ENCODE measurements around the gene MGMT.

Gene MGMT

DNA sequence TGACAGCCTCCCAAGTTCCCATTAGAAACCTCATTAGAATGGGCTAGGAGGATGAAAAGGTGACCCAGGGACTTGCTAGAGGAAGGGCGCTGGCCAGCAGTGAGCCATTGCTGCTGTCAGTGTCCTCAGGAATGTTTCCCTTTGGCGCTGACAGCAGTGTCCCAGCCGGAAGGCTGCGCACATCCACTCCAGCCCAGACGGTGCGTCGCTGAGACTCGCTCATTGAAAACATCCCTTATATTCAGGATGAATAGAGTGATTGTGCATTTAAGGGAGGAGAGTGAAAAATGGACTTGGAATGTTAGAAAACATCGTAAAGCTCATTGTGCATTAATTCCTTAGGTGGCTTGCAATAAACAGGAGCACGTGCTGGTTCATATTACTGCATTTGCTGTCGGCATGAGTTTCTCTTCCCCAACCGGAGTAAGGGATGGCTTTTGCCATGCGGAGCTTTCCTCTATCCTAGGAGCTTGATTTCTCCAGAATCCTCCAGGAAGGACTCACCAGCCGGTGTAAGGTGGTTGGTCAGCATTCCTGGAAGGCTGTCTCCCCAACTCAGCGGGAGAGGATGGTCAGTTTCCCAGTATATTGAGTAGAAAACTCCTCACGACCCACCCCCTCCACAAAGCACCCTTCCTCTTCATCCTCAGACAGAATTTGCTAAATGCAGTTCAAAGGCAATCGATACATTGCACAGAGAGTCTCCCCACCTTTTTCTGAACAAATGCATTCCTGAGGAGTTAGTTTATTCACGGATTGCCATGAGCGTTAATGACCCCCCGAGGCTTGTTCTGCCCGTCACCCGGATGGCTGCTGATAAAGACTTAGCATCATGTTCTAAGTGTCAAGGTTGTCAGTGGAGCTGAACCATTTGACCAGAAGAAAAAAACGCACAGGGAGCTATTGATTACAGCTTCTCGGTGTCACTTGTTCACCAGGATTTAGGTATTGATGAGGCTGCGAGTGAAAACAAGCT lies 295.2 kb downstream of the MGMT start:
- ChIA-PET CTCF (no interaction called here), POLR2A (no interaction called here)
- no peak for DNase-seq (ENCODE audit: extremely low spot score)
- TF ChIP-seq, protein P1, sequence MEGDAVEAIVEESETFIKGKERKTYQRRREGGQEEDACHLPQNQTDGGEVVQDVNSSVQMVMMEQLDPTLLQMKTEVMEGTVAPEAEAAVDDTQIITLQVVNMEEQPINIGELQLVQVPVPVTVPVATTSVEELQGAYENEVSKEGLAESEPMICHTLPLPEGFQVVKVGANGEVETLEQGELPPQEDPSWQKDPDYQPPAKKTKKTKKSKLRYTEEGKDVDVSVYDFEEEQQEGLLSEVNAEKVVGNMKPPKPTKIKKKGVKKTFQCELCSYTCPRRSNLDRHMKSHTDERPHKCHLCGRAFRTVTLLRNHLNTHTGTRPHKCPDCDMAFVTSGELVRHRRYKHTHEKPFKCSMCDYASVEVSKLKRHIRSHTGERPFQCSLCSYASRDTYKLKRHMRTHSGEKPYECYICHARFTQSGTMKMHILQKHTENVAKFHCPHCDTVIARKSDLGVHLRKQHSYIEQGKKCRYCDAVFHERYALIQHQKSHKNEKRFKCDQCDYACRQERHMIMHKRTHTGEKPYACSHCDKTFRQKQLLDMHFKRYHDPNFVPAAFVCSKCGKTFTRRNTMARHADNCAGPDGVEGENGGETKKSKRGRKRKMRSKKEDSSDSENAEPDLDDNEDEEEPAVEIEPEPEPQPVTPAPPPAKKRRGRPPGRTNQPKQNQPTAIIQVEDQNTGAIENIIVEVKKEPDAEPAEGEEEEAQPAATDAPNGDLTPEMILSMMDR (IDR thresholded peaks at IDR 0.05; ENCODE audit: control extremely low read depth, extremely low read depth, low read depth, missing control alignments), result no peak

DNA sequence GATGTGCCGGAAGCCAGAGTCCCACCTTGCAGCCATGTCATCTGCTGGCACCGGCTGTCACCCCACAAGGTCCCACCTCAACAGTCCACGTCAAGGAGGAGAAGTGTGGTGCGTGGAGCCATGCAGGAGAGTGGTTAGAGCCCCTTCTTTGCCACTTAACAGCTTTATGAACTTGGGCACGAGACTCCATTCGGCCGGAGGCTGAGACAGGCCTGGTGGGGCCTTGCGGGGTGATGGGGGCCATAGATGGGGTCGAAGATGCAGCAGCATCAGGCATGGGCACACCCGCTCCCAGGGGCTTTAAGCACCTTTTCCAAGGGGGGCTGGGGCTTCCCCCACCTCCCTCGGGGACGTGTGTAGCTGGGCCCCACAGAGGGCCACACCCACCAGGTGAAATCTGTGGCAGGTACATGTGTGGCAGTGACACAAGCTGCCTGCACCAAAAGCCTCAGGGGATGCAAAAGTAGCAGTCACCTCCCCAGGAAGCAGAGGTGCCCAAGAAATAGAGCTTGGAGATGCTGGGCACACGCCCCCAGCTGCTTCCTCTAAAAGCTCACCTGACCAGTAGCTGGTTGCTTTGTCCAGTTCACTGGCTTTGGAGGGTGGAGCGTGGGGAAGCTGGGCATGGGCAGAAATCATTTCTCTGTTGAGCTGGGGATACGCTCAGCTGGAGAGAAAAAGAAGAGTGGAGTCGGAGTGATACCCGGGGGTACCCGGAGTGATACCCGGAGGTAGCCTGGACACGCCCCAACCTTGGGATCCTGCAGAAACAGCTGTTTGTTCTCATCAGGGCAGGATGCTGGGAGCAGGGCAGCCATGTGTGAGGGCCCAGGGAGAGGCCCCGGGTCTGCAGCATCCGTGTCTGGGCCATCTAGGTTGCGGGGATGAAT lies 297.2 kb downstream of the MGMT start:
- CTCF ChIA-PET, result interaction anchor here (1.3 kb wide), 1 partner anchor 12 kb away, joined by 3 read pairs; no protein-coding TSS in a partner anchor
- TF ChIP-seq, protein P1 (IDR thresholded peaks at IDR 0.05; ENCODE audit: control extremely low read depth, extremely low read depth, low read depth, missing control alignments), result no peak
- DNase-seq (ENCODE audit: extremely low spot score), result no peak
- POLR2A ChIA-PET, result no interaction called here

DNA sequence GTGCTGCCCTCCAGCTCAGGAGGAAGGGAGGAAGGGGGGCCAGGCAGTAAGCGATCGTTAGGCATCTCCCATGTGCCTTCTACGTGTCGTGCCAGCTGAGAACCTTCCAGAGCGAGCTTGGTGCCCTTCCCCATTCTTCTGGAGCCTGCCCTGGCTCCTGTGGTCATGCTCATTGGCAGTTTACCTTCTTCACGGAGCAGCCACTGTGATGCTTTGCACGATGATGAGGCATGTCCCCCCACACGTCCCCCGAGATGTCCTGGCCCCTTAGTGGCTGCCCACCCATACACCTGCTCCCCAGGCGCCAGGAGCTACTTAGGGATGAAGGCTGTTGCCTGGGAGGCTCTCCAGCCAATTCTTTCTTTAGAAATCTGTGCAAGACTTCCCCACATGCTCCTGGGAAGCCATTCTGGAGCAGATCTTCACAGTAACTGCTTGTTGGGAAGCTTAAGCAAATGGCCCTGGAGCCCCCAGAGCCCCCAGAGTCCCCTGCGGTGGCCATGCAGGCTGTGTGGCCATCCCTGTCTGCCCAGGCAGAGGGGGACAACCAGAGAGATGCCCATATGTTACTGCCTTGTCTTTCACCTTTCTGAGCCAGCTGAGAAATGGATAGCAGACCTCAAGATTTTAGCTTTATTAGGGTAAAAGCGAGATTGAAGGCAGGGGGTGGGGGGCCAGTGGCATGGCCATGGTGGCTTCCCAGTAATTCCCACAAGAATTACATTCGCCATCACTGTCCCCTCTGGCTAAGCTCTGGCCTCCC lies 298.0 kb downstream of the MGMT start:
- ChIA-PET POLR2A (no interaction called here), CTCF (interaction anchor here (1.3 kb wide), 1 partner anchor 12 kb away, joined by 3 read pairs; no protein-coding TSS in a partner anchor)
- TF ChIP-seq, protein P1 (IDR thresholded peaks at IDR 0.05; ENCODE audit: control extremely low read depth, extremely low read depth, low read depth, missing control alignments), result no peak
- no peak for DNase-seq (ENCODE audit: extremely low spot score)

DNA sequence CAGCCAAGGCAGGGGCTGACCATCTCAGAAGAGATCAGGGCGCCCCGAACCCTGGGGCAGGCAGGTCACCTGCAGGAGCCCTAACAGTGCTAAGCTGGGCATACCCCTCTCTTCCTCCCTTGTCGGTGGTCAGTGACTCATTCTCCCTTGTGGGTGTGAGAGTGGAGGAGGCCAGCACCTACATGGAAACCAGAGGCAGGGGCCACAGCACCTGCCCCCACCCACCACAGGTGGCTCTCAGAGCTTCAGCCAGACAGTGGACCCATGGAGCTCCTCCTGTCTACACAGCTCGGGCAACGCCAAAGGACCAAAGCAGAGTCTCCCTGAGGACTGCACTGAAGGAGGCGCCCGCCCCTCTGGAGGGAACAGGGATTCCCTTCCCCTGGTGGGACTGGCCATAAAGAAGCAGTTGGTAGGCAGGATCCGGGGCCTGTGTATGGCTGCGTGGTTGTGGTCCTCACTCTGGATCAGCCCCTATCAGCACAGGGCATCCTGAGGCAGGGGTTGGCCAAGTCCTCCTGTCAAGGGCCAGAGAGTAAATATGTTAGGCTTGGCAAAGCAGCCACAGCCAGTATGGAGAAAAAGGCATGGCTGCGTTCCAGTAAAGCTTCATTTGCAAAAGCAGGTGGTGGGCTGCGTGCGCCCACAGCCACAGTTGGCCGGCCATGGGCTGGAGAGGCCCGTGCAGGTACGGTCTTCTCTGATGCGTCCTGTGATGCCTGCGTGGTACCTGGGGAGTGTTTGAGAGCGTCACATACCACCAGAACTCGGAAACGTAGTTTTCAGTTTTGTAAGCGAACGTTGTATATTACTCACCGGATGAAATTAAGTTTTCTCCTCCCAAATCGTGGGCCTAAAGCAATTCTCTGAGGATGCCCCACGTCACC lies 298.9 kb downstream of the MGMT start:
- ChIA-PET CTCF (no interaction called here), POLR2A (no interaction called here)
- DNase-seq (ENCODE audit: extremely low spot score), result no peak

DNA sequence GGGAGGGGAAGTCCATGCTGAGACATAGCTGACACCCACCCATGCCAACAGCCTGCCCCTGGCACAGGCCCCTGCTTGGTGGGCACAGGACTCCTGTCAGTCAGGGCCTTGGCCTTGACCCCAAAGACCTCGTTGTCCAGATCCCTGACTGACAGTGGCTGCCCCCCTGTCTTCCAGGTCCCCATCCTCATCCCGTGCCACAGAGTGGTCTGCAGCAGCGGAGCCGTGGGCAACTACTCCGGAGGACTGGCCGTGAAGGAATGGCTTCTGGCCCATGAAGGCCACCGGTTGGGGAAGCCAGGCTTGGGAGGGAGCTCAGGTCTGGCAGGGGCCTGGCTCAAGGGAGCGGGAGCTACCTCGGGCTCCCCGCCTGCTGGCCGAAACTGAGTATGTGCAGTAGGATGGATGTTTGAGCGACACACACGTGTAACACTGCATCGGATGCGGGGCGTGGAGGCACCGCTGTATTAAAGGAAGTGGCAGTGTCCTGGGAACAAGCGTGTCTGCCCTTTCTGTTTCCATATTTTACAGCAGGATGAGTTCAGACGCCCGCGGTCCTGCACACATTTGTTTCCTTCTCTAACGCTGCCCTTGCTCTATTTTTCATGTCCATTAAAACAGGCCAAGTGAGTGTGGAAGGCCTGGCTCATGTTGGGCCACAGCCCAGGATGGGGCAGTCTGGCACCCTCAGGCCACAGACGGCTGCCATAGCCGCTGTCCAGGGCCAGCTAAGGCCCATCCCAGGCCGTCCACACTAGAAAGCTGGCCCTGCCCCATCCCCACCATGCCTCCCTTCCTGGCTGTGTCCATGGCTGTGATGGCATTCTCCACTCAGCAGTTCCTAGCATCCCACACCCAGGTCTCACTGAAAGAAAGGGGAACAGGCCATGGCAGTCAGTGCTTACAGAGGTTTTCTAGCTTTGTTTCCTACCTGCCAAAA lies 299.8 kb downstream of the MGMT start:
- POLR2A ChIA-PET, result no interaction called here
- CTCF ChIA-PET, result no interaction called here
- TF ChIP-seq, protein P1 (IDR thresholded peaks at IDR 0.05; ENCODE audit: control extremely low read depth, extremely low read depth, low read depth, missing control alignments), result no peak
- DNase-seq (ENCODE audit: extremely low spot score), result no peak

More for the DNA sequence above, 298.9 kb downstream of the MGMT start:
- TF ChIP-seq, protein P1 (IDR thresholded peaks at IDR 0.05; ENCODE audit: control extremely low read depth, extremely low read depth, low read depth, missing control alignments), result no peak

All from GM10248 (cell line).